H1 (cell line): Measurements from ENCODE around the gene RBMS1. TPM values are rescaled to one million over a fixed set of nuclear protein-coding genes. Genes with fewer than 3 reads are reported as not detected.
A peak's percentile ranks its signal among the peaks of the same experiment; 100 is the strongest.

ENCODE experiments used
- CTCF ChIA-PET: fragments of 300-600 bp; sonication (Branson Sonifier 250); formaldehyde crosslinking; loops from one replicate; lab custom pipeline; 2021; ENCODE audit not compliant: partially characterized antibody; lab: Charles Lee
- POLR2A ChIA-PET: fragments of 300-600 bp; sonication (Branson Sonifier 250); formaldehyde crosslinking; loops from one replicate; lab custom pipeline; 2021; ENCODE audit warnings: inconsistent platforms; ENCODE audit not compliant: partially characterized antibody; lab: Charles Lee
- DNase-seq, 2 experiments: peaks; one replicate each; pipeline versions ENCODE4 v3.0.0 to v3.0.0-alpha.2; 2010 to 2022; ENCODE audit warnings: low spot score in 2 of 2, low read depth in 1 of 2, mixed read lengths in 1 of 2
- FAIRE-seq: peaks from 2 replicates; lab custom pipeline; 2011; peaks lifted over from hg19 to GRCh38; lab: Jason Lieb, UNC
- H2AFZ ChIP-seq: 2 replicates; pipeline ENCODE4 v1.8.1; 2012; ENCODE audit warnings: low read length, inconsistent platforms
- H2AK5ac ChIP-seq: 2 replicates; pipeline ENCODE4 v1.6.1; 2013; ENCODE audit warnings: low read depth, low read length
- H2BK120ac ChIP-seq: replicated peaks from 2 replicates; pipeline ENCODE3; 2013; ENCODE audit warnings: low read depth, low read length, inconsistent platforms
- H2BK12ac ChIP-seq: 2 replicates; pipeline ENCODE4 v1.6.1; 2013; ENCODE audit warnings: low read depth, low read length
- H2BK15ac ChIP-seq: 2 replicates; pipeline ENCODE4 v1.6.1; 2013; ENCODE audit warnings: low read length
- H2BK20ac ChIP-seq: 2 replicates; pipeline ENCODE4 v1.6.1; 2013; ENCODE audit warnings: low read length
- H2BK5ac ChIP-seq: 2 replicates; pipeline ENCODE4 v1.6.1; 2013; ENCODE audit warnings: low read depth, low read length
- H3K14ac ChIP-seq: 2 replicates; pipeline ENCODE4 v1.6.1; 2013; ENCODE audit warnings: inconsistent platforms; ENCODE audit not compliant: insufficient read length
- H3K18ac ChIP-seq: 2 replicates; pipeline ENCODE4 v1.6.1; 2013; ENCODE audit warnings: low read length; ENCODE audit errors: extremely low read depth
- H3K23ac ChIP-seq: 2 replicates; pipeline ENCODE4 v1.6.1; 2013; ENCODE audit warnings: inconsistent platforms; ENCODE audit not compliant: insufficient read length
- H3K23me2 ChIP-seq: 2 replicates; pipeline ENCODE4 v1.6.1; 2013; ENCODE audit warnings: low read depth, low read length
- H3K27ac ChIP-seq: 2 replicates; pipeline ENCODE4 v1.6.1; 2011; ENCODE audit warnings: low read depth, low read length, inconsistent platforms
- H3K27me3 ChIP-seq, 4 experiments: replicated peaks in 1 of 4; 1 replicate in 1 of 4; 2 replicates in 3 of 4; pipeline versions ENCODE4 v1.6.1 to v1.8.1; 2011 to 2013; ENCODE audit warnings: low read length in 3 of 4, mild to moderate bottlenecking in 3 of 4, inconsistent platforms in 2 of 4, mixed read lengths in 2 of 4, moderate library complexity in 1 of 4; ENCODE audit not compliant: control insufficient read depth in 3 of 4, insufficient read depth in 3 of 4; ENCODE audit errors: extremely low read depth in 1 of 4
- H3K36me3 ChIP-seq, 4 experiments: 2 replicates each; pipeline versions ENCODE4 v1.6.1 to v1.8.1; 2011 to 2013; ENCODE audit warnings: mild to moderate bottlenecking in 4 of 4, low read length in 3 of 4, moderate library complexity in 2 of 4, control low read depth in 1 of 4, inconsistent platforms in 1 of 4; ENCODE audit not compliant: insufficient read depth in 4 of 4, control insufficient read depth in 2 of 4
- H3K4ac ChIP-seq: replicated peaks from 2 replicates; pipeline ENCODE3; 2013; ENCODE audit warnings: low read length, low read depth, mixed read lengths, inconsistent platforms; ENCODE audit not compliant: insufficient read length
- H3K4me1 ChIP-seq, 4 experiments: replicated peaks in 1 of 4; 1 replicate in 1 of 4; 2 replicates in 3 of 4; pipeline versions ENCODE4 v1.6.1 to v1.8.1; 2011 to 2013; ENCODE audit warnings: low read length in 3 of 4, inconsistent platforms in 2 of 4, mixed read lengths in 1 of 4; ENCODE audit not compliant: insufficient read depth in 4 of 4, control insufficient read depth in 3 of 4
- H3K4me2 ChIP-seq, 2 experiments: 2 replicates each; pipeline versions ENCODE4 v1.6.1 to v1.8.1; 2011 to 2013; ENCODE audit warnings: low read depth in 2 of 2, low read length in 2 of 2, control low read depth in 1 of 2, inconsistent platforms in 1 of 2, mild to moderate bottlenecking in 1 of 2; ENCODE audit not compliant: insufficient read depth in 1 of 2
- H3K4me3 ChIP-seq, 4 experiments: fragments of 200-600, 300-600 bp in 1 of 4; sonication (generic), shearing (Covaris generic), sonication (Bioruptor Twin) in 1 of 4; 2 replicates each; pipeline versions ENCODE4 v1.5.1 to v1.8.1; 2011 to 2016; ENCODE audit warnings: low read length in 4 of 4, low read depth in 3 of 4, control low read depth in 2 of 4, inconsistent platforms in 2 of 4, mild to moderate bottlenecking in 2 of 4, mixed read lengths in 1 of 4, moderate library complexity in 1 of 4; ENCODE audit not compliant: insufficient read depth in 2 of 4; ENCODE audit errors: extremely low read depth in 1 of 4
- H3K56ac ChIP-seq: replicated peaks from 2 replicates; pipeline ENCODE3; 2013; ENCODE audit warnings: low read depth, mild to moderate bottlenecking, mixed read lengths, low read length, inconsistent platforms; ENCODE audit not compliant: insufficient read length
- H3K79me1 ChIP-seq: 2 replicates; pipeline ENCODE4 v1.6.1; 2013; ENCODE audit warnings: low read depth, low read length, control low read depth
- H3K79me2 ChIP-seq, 2 experiments: 2 replicates each; pipeline versions ENCODE4 v1.6.1 to v1.8.1; 2012 to 2013; ENCODE audit warnings: low read length in 2 of 2, mild to moderate bottlenecking in 2 of 2, inconsistent platforms in 1 of 2; ENCODE audit not compliant: insufficient read depth in 2 of 2, control insufficient read depth in 1 of 2
- H3K9ac ChIP-seq, 4 experiments: replicated peaks in 1 of 4; 1 replicate in 1 of 4; 2 replicates in 3 of 4; pipeline versions ENCODE4 v1.6.1 to v1.8.1; 2011 to 2013; ENCODE audit warnings: low read depth in 3 of 4, low read length in 3 of 4, control low read depth in 2 of 4, mild to moderate bottlenecking in 2 of 4, moderate library complexity in 2 of 4, inconsistent platforms in 1 of 4; ENCODE audit errors: extremely low read depth in 1 of 4
- H3K9me3 ChIP-seq, 2 experiments: 2 replicates each; pipeline versions ENCODE4 v1.6.1 to v1.8.1; 2012 to 2013; ENCODE audit warnings: mild to moderate bottlenecking in 2 of 2, moderate library complexity in 2 of 2, control low read depth in 1 of 2, inconsistent platforms in 1 of 2, low read depth in 1 of 2, low read length in 1 of 2, mixed read lengths in 1 of 2; ENCODE audit not compliant: insufficient read depth in 2 of 2
- H4K20me1 ChIP-seq, 2 experiments: replicated peaks in 1 of 2; 2 replicates each; pipeline versions ENCODE3 to v1.8.1; 2011 to 2013; ENCODE audit warnings: inconsistent platforms in 2 of 2, low read length in 2 of 2, mild to moderate bottlenecking in 1 of 2; ENCODE audit not compliant: insufficient read depth in 2 of 2, control insufficient read depth in 1 of 2
- H4K5ac ChIP-seq: 2 replicates; pipeline ENCODE4 v1.6.1; 2013; ENCODE audit warnings: low read length, low read depth, mixed read lengths, inconsistent platforms; ENCODE audit not compliant: insufficient read length
- H4K8ac ChIP-seq: 2 replicates; pipeline ENCODE4 v1.8.0; 2013; ENCODE audit warnings: mild to moderate bottlenecking, moderate library complexity, low read length, inconsistent platforms; ENCODE audit not compliant: insufficient read depth; ENCODE audit errors: extremely low read depth
- H4K91ac ChIP-seq: replicated peaks from 2 replicates; pipeline ENCODE3; 2013; ENCODE audit warnings: low read length, mixed read lengths, inconsistent platforms; ENCODE audit not compliant: insufficient read length
- ASH2L ChIP-seq: fragments of 200-600, 300-600 bp; sonication (generic); IDR thresholded peaks from one replicate; pipeline ENCODE4 v1.7.1; 2017; ENCODE audit warnings: low read length
- EGR1 ChIP-seq: IDR thresholded peaks from 2 replicates; pipeline ENCODE4 v1.6.1; 2011; ENCODE audit warnings: low read depth, low read length, borderline replicate concordance
- EP300 ChIP-seq, 2 experiments: IDR thresholded peaks; 1 replicate in 1 of 2; 2 replicates in 1 of 2; pipeline ENCODE4 v1.6.1; 2011 to 2012; ENCODE audit warnings: low read depth in 2 of 2, low read length in 2 of 2, mild to moderate bottlenecking in 2 of 2, borderline replicate concordance in 1 of 2, inconsistent platforms in 1 of 2, moderate library complexity in 1 of 2
- RFX5 ChIP-seq: IDR thresholded peaks from 2 replicates; pipeline ENCODE4 v1.6.1; 2011; ENCODE audit warnings: low read depth, low read length, improper control_type of control experiment, borderline replicate concordance
- SIN3A ChIP-seq, 2 experiments: IDR thresholded peaks in 1 of 2; conservative IDR thresholded peaks in 1 of 2; 2 replicates each; pipeline ENCODE4 v1.6.1; 2011 to 2012; ENCODE audit warnings: low read length in 2 of 2, improper control_type of control experiment in 1 of 2, low read depth in 1 of 2, mild to moderate bottlenecking in 1 of 2
- SP2 ChIP-seq: IDR thresholded peaks from 2 replicates; pipeline ENCODE4 v1.6.1; 2012; ENCODE audit warnings: mild to moderate bottlenecking, low read length, inconsistent platforms
- WGBS, 2 experiments: shearing (Covaris generic) in 1 of 2; methylation state at CpG; one replicate each; pipeline versions ENCODE4 v1.1.6 to v1.1.7; 2013 to 2015; ENCODE audit warnings: low lambda C conversion rate in 2 of 2, mixed read lengths in 2 of 2, inconsistent platforms in 1 of 2, low coverage in 1 of 2, missing lambda C conversion rate in 1 of 2; ENCODE audit not compliant: insufficient replicate concordance in 2 of 2, insufficient coverage in 1 of 2, insufficient read length in 1 of 2; ENCODE audit errors: extremely low coverage in 1 of 2, missing lambda C conversion rate in 1 of 2; 5-methylcytosine and 5-hydroxymethylcytosine counted together
- polyA plus RNA-seq, 7 experiments: library from polyadenylated mRNA; depleted of rRNA in 3 of 7; stranded (reverse) in 5 of 7; unstranded in 2 of 7; fragments of >200 nt in 5 of 7; fragments of 200-250 nt in 2 of 7; gene quantifications; 1 replicate in 5 of 7; 2 replicates in 1 of 7; 4 replicates in 1 of 7; pipeline versions ENCODE4 v1.2.1 to v1.2.3, GENCODE V29; 2011 to 2013; ENCODE audit warnings: missing spikeins in 2 of 7, mixed read lengths in 2 of 7
- total RNA-seq: library from RNA; stranded (reverse); fragmentation: NEBNext Ultra II Directional; extraction: Animal tissue kit (Norgen Biotek cat#: 25700); gene quantifications from 2 replicates; pipeline ENCODE4 v1.2.1, GENCODE V29; 2021
- TF ChIP-seq, protein P1 (sequence below): IDR thresholded peaks from 2 replicates; pipeline ENCODE4 v1.6.1; 2012; ENCODE audit warnings: low read length, inconsistent platforms

Gene RBMS1
- total and polyA plus RNA-seq, 2 of the 8 experiments (the other 6 are each of a cell fraction or from before 2014, with no cell fraction given): 53.7 to 60.0 TPM

DNA sequence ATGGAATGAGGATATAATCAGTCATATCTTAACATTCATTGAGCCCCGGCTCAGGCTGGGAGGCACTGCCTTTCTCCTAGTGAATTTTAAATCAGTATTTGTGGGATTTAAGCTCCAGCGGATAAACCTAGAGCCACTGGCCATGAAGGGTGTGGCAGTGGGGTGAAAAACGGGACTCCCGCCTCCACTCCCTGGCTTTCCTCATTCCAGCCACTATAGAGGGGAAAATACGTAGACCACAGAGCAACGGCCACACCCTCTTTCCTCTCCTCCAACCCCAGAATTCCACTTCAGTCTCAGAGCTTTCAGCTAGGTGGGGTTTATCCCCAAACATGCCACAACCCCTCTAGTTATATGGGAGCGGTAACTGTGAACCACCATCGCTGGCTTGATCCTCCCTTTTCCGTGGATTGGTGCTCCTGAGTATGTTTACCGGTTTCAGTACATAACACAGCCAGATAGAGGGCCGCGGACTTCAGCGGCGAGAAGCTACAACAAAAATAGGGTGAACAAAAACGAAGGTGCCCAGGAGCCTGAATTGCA lies 223.0 kb downstream of the RBMS1 start:
- Histone ChIP-seq H3K79me2 (no peaks in the 10 kb centered on the region), H3K56ac (no peak overlapping the region), H3K4me2 (peak overlapping the region; percentile 68 to 77), H3K27ac (no peak overlapping the region), H3K9ac (peak overlapping the region in 3 of 4 experiments; percentile 25 to 81 (median 73); a peak in 5 of 7 replicates), H2BK12ac (peak overlapping the region; percentile 78), H3K23ac (no peak overlapping the region), H2AK5ac (0 out of 2 replicates have a peak overlapping the region, but pooled peaks have one; percentile 5), H3K79me1 (no peaks in the 10 kb centered on the region), H4K8ac (0 out of 2 replicates have a peak overlapping the region, but pooled peaks have one; percentile 92), H3K4me3 (peak overlapping the region; percentile 28 to 60 (median 54); a peak in 7 of 8 replicates), H4K5ac (no peak overlapping the region), H3K18ac (no peak overlapping the region; the same call in 1 of the 2 replicates), H2BK120ac (no peak overlapping the region), H2BK20ac (no peak overlapping the region), H3K9me3 (no peaks in the 10 kb centered on the region), H3K23me2 (peaks cover 2% of the 10 kb centered on the region; the same call in 1 of the 2 replicates), H4K20me1 (no peaks in the 10 kb centered on the region), H3K27me3 (peaks cover 2 to 10% (median 7%) of the 10 kb centered on the region in 4 experiments), H2BK5ac (peak overlapping the region; percentile 57; the same call in 1 of the 2 replicates), H2BK15ac (peak overlapping the region; percentile 62; the same call in 1 of the 2 replicates), H2AFZ (no peak overlapping the region), H3K36me3 (peaks cover 0 to 6% (median 2%) of the 10 kb centered on the region in 4 experiments; a peak in 2 of 8 replicates), H3K4ac (peak overlapping the region; percentile 32), H3K14ac (no peak overlapping the region), H3K4me1 (peaks cover 3 to 17% (median 11%) of the 10 kb centered on the region in 4 experiments), H4K91ac (peak overlapping the region; percentile 12)
- ChIA-PET CTCF (interaction anchor here (0.6 to 3.0 kb wide), 23 partner anchors 8 to 793 kb away, joined by 3 to 31 read pairs (median 4); no protein-coding TSS in a partner anchor), POLR2A (interaction anchor here (0.6 to 1.6 kb wide), 6 partner anchors 9 to 240 kb away, joined by 3 to 9 read pairs (median 4); no protein-coding TSS in a partner anchor)
- WGBS, 2 experiments: 68% methylated on average over 15 of the region's 15 CpGs; no CpG with 5 or more reads in 1 of the 2 experiments
- TF ChIP-seq, protein P1, sequence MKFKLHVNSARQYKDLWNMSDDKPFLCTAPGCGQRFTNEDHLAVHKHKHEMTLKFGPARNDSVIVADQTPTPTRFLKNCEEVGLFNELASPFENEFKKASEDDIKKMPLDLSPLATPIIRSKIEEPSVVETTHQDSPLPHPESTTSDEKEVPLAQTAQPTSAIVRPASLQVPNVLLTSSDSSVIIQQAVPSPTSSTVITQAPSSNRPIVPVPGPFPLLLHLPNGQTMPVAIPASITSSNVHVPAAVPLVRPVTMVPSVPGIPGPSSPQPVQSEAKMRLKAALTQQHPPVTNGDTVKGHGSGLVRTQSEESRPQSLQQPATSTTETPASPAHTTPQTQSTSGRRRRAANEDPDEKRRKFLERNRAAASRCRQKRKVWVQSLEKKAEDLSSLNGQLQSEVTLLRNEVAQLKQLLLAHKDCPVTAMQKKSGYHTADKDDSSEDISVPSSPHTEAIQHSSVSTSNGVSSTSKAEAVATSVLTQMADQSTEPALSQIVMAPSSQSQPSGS: 0 out of 2 replicates have a peak, but pooled peaks have one; percentile 6
- TF ChIP-seq EGR1 (no peak), SP2 (no peak), RFX5 (no peak), SIN3A (conservative IDR thresholded peaks at IDR 0.05 in 1 of 2, IDR thresholded peaks at IDR 0.05 in 1 of 2; ENCODE audit: low read depth in 1 of 2, low read length in 2 of 2) (no peak), ASH2L (peak; percentile 17), EP300 (IDR thresholded peaks at IDR 0.05; ENCODE audit: borderline replicate concordance in 1 of 2, low read depth in 2 of 2, low read length in 2 of 2) (no peak)
- DNase-seq (peak in 1 of 2 experiments; percentile 47), FAIRE-seq (no peak)
